ENCODE data around the gene CAPN13. TPM values are rescaled to one million over a fixed set of nuclear protein-coding genes. Genes with fewer than 3 reads are reported as not detected.

CAPN13 gene
- total RNA-seq, 1 donor from 2014 or later = not detected

DNA sequence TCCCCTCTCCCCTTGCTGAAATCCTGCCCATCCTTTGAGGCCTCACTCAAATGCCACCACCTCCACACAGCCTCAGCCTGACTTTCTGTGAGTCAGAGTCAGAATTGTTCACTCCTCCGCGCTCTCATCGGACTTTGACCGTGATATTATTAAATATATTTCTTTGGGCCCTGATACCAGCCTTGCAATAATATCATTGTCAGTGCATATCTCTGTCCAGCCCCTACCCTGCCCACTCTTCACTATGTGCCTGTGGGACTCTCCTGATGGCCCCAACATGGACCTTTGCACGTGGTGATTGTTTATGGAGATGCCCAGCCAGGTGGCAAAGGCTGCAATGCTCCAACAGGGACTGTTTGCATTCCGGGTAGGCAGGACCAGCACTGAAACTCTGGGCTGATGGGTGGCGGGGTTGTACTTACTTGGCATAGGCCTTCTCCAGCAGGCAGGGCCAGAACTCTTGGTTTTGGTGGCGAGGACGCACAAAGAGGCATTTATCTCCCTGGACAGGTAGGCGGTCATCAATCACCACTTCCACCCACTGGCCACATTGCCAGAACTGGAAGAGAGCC is 37.3 kb downstream of the CAPN13 start:
- H3K4me1 Mint-ChIP-seq (ENCODE audit: low read depth, unreplicated experiment) = no peaks in the 10 kb centered on the region
- no peak for TF ChIP-seq EZH2 (IDR thresholded peaks at IDR 0.05; ENCODE audit: insufficient read depth, low read length)
- TF ChIP-seq CTCF (IDR thresholded peaks at IDR 0.05; ENCODE audit: insufficient read depth, low read depth, low read length) = no peak
- H3K27ac Mint-ChIP-seq (ENCODE audit: unreplicated experiment) = no peak overlapping the region
- H3K9me3 ChIP-seq (ENCODE audit: insufficient read depth, low read depth, low read length) = no peaks in the 10 kb centered on the region
- no peaks in the 10 kb centered on the region for H3K9me3 Mint-ChIP-seq (ENCODE audit: unreplicated experiment)
- H3K36me3 Mint-ChIP-seq (ENCODE audit: low read depth, unreplicated experiment) = no peaks in the 10 kb centered on the region
- no peak for DNase-seq (ENCODE audit: low read depth)
- H3K4me1 ChIP-seq (ENCODE audit: insufficient read depth, low read length) = no peaks in the 10 kb centered on the region
- H3K4me3 Mint-ChIP-seq (ENCODE audit: unreplicated experiment) = no peak overlapping the region
- no peaks in the 10 kb centered on the region for H4K20me1 ChIP-seq (ENCODE audit: insufficient read depth, low read length)
- H3K79me2 ChIP-seq (ENCODE audit: insufficient read depth, low read length) = no peaks in the 10 kb centered on the region
- H3K36me3 ChIP-seq (ENCODE audit: insufficient read depth, low read length) = no peaks in the 10 kb centered on the region
- no peak overlapping the region for H3K9ac ChIP-seq (ENCODE audit: low read length)
- FAIRE-seq = no peak
- H3K27me3 ChIP-seq (ENCODE audit: insufficient read depth, low read length) = no peaks in the 10 kb centered on the region
- H2AFZ ChIP-seq (ENCODE audit: low read depth, low read length) = no peak overlapping the region
- H3K4me3 ChIP-seq (ENCODE audit: insufficient read depth, low read depth, low read length) = no peak overlapping the region
- no peak overlapping the region for H3K27ac ChIP-seq (ENCODE audit: low read depth, low read length)
- no peak overlapping the region for H3K4me2 ChIP-seq (ENCODE audit: low read length)
- peaks cover 31% of the 10 kb centered on the region for H3K27me3 Mint-ChIP-seq (ENCODE audit: low read depth, unreplicated experiment)

DNA sequence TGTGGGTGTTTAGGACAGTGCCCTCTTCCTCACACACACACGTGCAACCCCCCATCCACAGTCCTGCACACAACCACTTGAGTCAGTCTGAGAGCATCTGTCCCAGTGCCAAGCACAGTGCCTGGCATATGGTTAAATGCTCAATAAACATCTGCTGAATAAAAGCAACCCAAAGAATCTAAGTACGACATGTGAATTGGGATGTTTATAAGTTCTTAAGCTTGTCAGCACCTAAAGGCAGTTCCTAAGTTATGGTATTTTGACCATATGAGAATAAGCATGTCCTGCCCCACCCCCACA is 37.8 kb downstream of the CAPN13 start:
- H3K27me3 ChIP-seq (ENCODE audit: insufficient read depth, low read length) = no peaks in the 10 kb centered on the region
- H4K20me1 ChIP-seq (ENCODE audit: insufficient read depth, low read length) = no peaks in the 10 kb centered on the region
- H3K9ac ChIP-seq (ENCODE audit: low read length) = no peak overlapping the region
- DNase-seq (ENCODE audit: low read depth) (no peak), FAIRE-seq (no peak)
- H3K4me1 ChIP-seq (ENCODE audit: insufficient read depth, low read length) = no peaks in the 10 kb centered on the region
- H3K4me2 ChIP-seq (ENCODE audit: low read length) = no peak overlapping the region
- no peaks in the 10 kb centered on the region for H3K36me3 Mint-ChIP-seq (ENCODE audit: low read depth, unreplicated experiment)
- H3K4me3 Mint-ChIP-seq (ENCODE audit: unreplicated experiment) = no peak overlapping the region
- H2AFZ ChIP-seq (ENCODE audit: low read depth, low read length) = no peak overlapping the region
- no peak overlapping the region for H3K4me3 ChIP-seq (ENCODE audit: insufficient read depth, low read depth, low read length)
- no peaks in the 10 kb centered on the region for H3K36me3 ChIP-seq (ENCODE audit: insufficient read depth, low read length)
- TF ChIP-seq CTCF (IDR thresholded peaks at IDR 0.05; ENCODE audit: insufficient read depth, low read depth, low read length) (no peak), EZH2 (IDR thresholded peaks at IDR 0.05; ENCODE audit: insufficient read depth, low read length) (no peak)
- H3K9me3 Mint-ChIP-seq (ENCODE audit: unreplicated experiment) = no peaks in the 10 kb centered on the region
- no peak overlapping the region for H3K27ac ChIP-seq (ENCODE audit: low read depth, low read length)
- no peak overlapping the region for H3K27ac Mint-ChIP-seq (ENCODE audit: unreplicated experiment)
- H3K4me1 Mint-ChIP-seq (ENCODE audit: low read depth, unreplicated experiment) = no peaks in the 10 kb centered on the region
- no peaks in the 10 kb centered on the region for H3K9me3 ChIP-seq (ENCODE audit: insufficient read depth, low read depth, low read length)
- peaks cover 35% of the 10 kb centered on the region for H3K27me3 Mint-ChIP-seq (ENCODE audit: low read depth, unreplicated experiment)
- no peaks in the 10 kb centered on the region for H3K79me2 ChIP-seq (ENCODE audit: insufficient read depth, low read length)

- TF ChIP-seq EZH2 (IDR thresholded peaks at IDR 0.05; ENCODE audit: insufficient read depth, low read length) (no peak), CTCF (IDR thresholded peaks at IDR 0.05; ENCODE audit: insufficient read depth, low read depth, low read length) (no peak)
- no peak overlapping the region for H3K27ac Mint-ChIP-seq (ENCODE audit: unreplicated experiment)
- no peaks in the 10 kb centered on the region for H3K36me3 Mint-ChIP-seq (ENCODE audit: low read depth, unreplicated experiment)
- Histone ChIP-seq H3K4me3 (ENCODE audit: insufficient read depth, low read depth, low read length) (no peak overlapping the region), H3K9ac (ENCODE audit: low read length) (no peak overlapping the region), H3K27me3 (ENCODE audit: insufficient read depth, low read length) (no peaks in the 10 kb centered on the region), H3K36me3 (ENCODE audit: insufficient read depth, low read length) (no peaks in the 10 kb centered on the region), H2AFZ (ENCODE audit: low read depth, low read length) (no peak overlapping the region), H3K4me1 (ENCODE audit: insufficient read depth, low read length) (no peaks in the 10 kb centered on the region), H3K27ac (ENCODE audit: low read depth, low read length) (no peak overlapping the region), H3K79me2 (ENCODE audit: insufficient read depth, low read length) (no peaks in the 10 kb centered on the region), H3K9me3 (ENCODE audit: insufficient read depth, low read depth, low read length) (no peaks in the 10 kb centered on the region), H3K4me2 (ENCODE audit: low read length) (no peak overlapping the region), H4K20me1 (ENCODE audit: insufficient read depth, low read length) (no peaks in the 10 kb centered on the region)
- H3K4me3 Mint-ChIP-seq (ENCODE audit: unreplicated experiment) = no peak overlapping the region
- H3K4me1 Mint-ChIP-seq (ENCODE audit: low read depth, unreplicated experiment) = no peaks in the 10 kb centered on the region
- FAIRE-seq = no peak
- peaks cover 37% of the 10 kb centered on the region for H3K27me3 Mint-ChIP-seq (ENCODE audit: low read depth, unreplicated experiment)
- H3K9me3 Mint-ChIP-seq (ENCODE audit: unreplicated experiment) = peaks cover 2% of the 10 kb centered on the region
- no peak for DNase-seq (ENCODE audit: low read depth)
Measured at GRCh38 chr2:30768708-30769480, 38.4 kb downstream of the CAPN13 start.
